Hematopoietic multipotent progenitor cell treated with erythropoietin and hydrocortisone succinate and interleukin-3 and kit ligand, for 15 days (in vitro differentiated cells): ENCODE measurements around the gene VEPH1.

Source experiments
- DNase-seq: peaks from one replicate; pipeline ENCODE4 v3.0.0-alpha.2; 2015; ENCODE audit warnings: low spot score

VEPH1 gene

GRCh38 chr3:157429708-157430107 is 73.5 kb downstream of the VEPH1 start:
- DNase-seq = no peak

GRCh38 chr3:157428853-157429252 is 74.4 kb downstream of the VEPH1 start:
- DNase-seq = no peak

- no peak for DNase-seq
Observed at GRCh38 chr3:157427901-157428300, 75.3 kb downstream of the VEPH1 start.

- DNase-seq = no peak
Observed at GRCh38 chr3:157423337-157423736, 79.9 kb downstream of the VEPH1 start.

GRCh38 chr3:157420606-157421130 is 82.5 kb downstream of the VEPH1 start:
- no peak for DNase-seq

- no peak for DNase-seq
Observed at GRCh38 chr3:157418104-157418503, 85.1 kb downstream of the VEPH1 start.

GRCh38 chr3:157417247-157417646 is 86.0 kb downstream of the VEPH1 start:
- DNase-seq = no peak

- no peak for DNase-seq
Observed at GRCh38 chr3:157416347-157417087, 86.7 kb downstream of the VEPH1 start.

GRCh38 chr3:157414861-157415260 is 88.4 kb downstream of the VEPH1 start:
- no peak for DNase-seq

- no peak for DNase-seq
Observed at GRCh38 chr3:157412323-157412855, 90.8 kb downstream of the VEPH1 start.

GRCh38 chr3:157410945-157411344 is 92.3 kb downstream of the VEPH1 start:
- no peak for DNase-seq

GRCh38 chr3:157409516-157409915 is 93.7 kb downstream of the VEPH1 start:
- DNase-seq = no peak

GRCh38 chr3:157408499-157409149 is 94.6 kb downstream of the VEPH1 start:
- no peak for DNase-seq

GRCh38 chr3:157407769-157408168 is 95.4 kb downstream of the VEPH1 start:
- no peak for DNase-seq

- DNase-seq = no peak
Observed at GRCh38 chr3:157406394-157406793, 96.8 kb downstream of the VEPH1 start.

GRCh38 chr3:157405457-157405856 is 97.8 kb downstream of the VEPH1 start:
- no peak for DNase-seq

GRCh38 chr3:157404381-157404780 is 98.8 kb downstream of the VEPH1 start:
- DNase-seq = no peak

GRCh38 chr3:157398598-157398997 is 104.6 kb downstream of the VEPH1 start:
- no peak for DNase-seq

GRCh38 chr3:157394411-157394810 is 108.8 kb downstream of the VEPH1 start:
- DNase-seq = no peak

GRCh38 chr3:157393113-157393512 is 110.1 kb downstream of the VEPH1 start:
- no peak for DNase-seq

- DNase-seq = no peak
Observed at GRCh38 chr3:157392104-157392503, 111.1 kb downstream of the VEPH1 start.

GRCh38 chr3:157390713-157391515 is 112.3 kb downstream of the VEPH1 start:
- no peak for DNase-seq
